Vagina (tissue), 2 donors: ENCODE results near the gene PTPRN2. TPM values are rescaled to one million over a fixed set of nuclear protein-coding genes. Genes with fewer than 3 reads are reported as not detected.

Source experiments
- DNase-seq, 2 donors: peaks; one replicate each; pipeline ENCODE4 v3.0.0-alpha.2; 2017; ENCODE audit errors: extremely low spot score in 2 of 2
- H3K27ac ChIP-seq: fragments of 200-600 bp; sonication (generic); one replicate; pipeline ENCODE4 v1.5.1; 2019
- H3K27me3 ChIP-seq: fragments of 200-600 bp; sonication (generic); one replicate; pipeline ENCODE4 v1.5.1; 2019
- H3K36me3 ChIP-seq, 2 donors: fragments of 200-600 bp; sonication (generic); one replicate each; pipeline ENCODE4 v1.5.1; 2017 to 2019
- H3K4me1 ChIP-seq: fragments of 200-600 bp; sonication (generic); one replicate; pipeline ENCODE4 v1.5.1; 2019
- H3K4me3 ChIP-seq, 2 donors: fragments of 200-600 bp; sonication (generic); 1 replicate in 1 of 2; 2 replicates in 1 of 2; pipeline ENCODE4 v1.5.1; 2016 to 2019
- H3K9me3 ChIP-seq: fragments of 200-600 bp; sonication (generic); one replicate; pipeline ENCODE4 v1.5.1; 2019
- CTCF ChIP-seq, 3 experiments: fragments of 450-650 bp in 2 of 3; fragments of 200-600 bp in 1 of 3; sonication (generic) in 1 of 3; IDR thresholded peaks; one replicate each; pipeline ENCODE4 v1.5.1; 2017 to 2019; ENCODE audit warnings: antibody characterized with exemption in 3 of 3, mild to moderate bottlenecking in 2 of 3, moderate library complexity in 2 of 3
- POLR2A ChIP-seq, 2 donors: fragments of 450-650 bp; IDR thresholded peaks; one replicate each; pipeline ENCODE4 v1.6.1; 2017; ENCODE audit warnings: antibody characterized with exemption in 2 of 2, mild to moderate bottlenecking in 2 of 2, moderate library complexity in 2 of 2
- POLR2AphosphoS5 ChIP-seq, 2 donors: sonication (generic); formaldehyde crosslinking; IDR thresholded peaks; one replicate each; pipeline ENCODE4 v1.9.0; 2017; ENCODE audit warnings: antibody characterized with exemption in 2 of 2, mild to moderate bottlenecking in 2 of 2, low read depth in 1 of 2; ENCODE audit not compliant: insufficient read depth in 1 of 2
- intact Hi-C: fragments of 100-400 bp; cut with DNase I; formaldehyde crosslinking; loops from one replicate; pipeline ENCODE4 v1.15.1; 2023
- total RNA-seq: library from RNA; depleted of rRNA; stranded (reverse); fragments of >200 nt; gene quantifications from one replicate; pipeline ENCODE4 v1.2.3, GENCODE V29; 2016

PTPRN2 gene
- total RNA-seq, 1 donor from 2014 or later: 7.4 TPM

GRCh38 chr7:157721468-157722136 is 866.0 kb downstream of the PTPRN2 start:
- no peaks in the 10 kb centered on the region for H3K27me3 ChIP-seq
- H3K4me1 ChIP-seq: no peaks in the 10 kb centered on the region
- DNase-seq: no peak
- H3K27ac ChIP-seq: no peak overlapping the region
- H3K9me3 ChIP-seq: no peaks in the 10 kb centered on the region
- H3K4me3 ChIP-seq: no peak overlapping the region
- TF ChIP-seq POLR2A (IDR thresholded peaks at IDR 0.05): no peak
- TF ChIP-seq POLR2AphosphoS5 (IDR thresholded peaks at IDR 0.05; ENCODE audit: insufficient read depth in 1 of 2, low read depth in 1 of 2): no peak
- no peak for TF ChIP-seq CTCF (IDR thresholded peaks at IDR 0.05)
- no peaks in the 10 kb centered on the region for H3K36me3 ChIP-seq
- intact Hi-C loops: no loop called here

- no peak for TF ChIP-seq POLR2A (IDR thresholded peaks at IDR 0.05)
- TF ChIP-seq POLR2AphosphoS5 (IDR thresholded peaks at IDR 0.05; ENCODE audit: insufficient read depth in 1 of 2, low read depth in 1 of 2): no peak
- intact Hi-C loops: no loop called here
- Histone ChIP-seq H3K4me3 (no peak overlapping the region), H3K4me1 (no peaks in the 10 kb centered on the region), H3K36me3 (no peaks in the 10 kb centered on the region), H3K27me3 (no peaks in the 10 kb centered on the region), H3K27ac (no peak overlapping the region), H3K9me3 (no peaks in the 10 kb centered on the region)
- DNase-seq: no peak
These were observed 867.6 kb downstream of the PTPRN2 start for GRCh38 chr7:157719705-157720655.

GRCh38 chr7:157719008-157719682 is 868.5 kb downstream of the PTPRN2 start:
- DNase-seq: no peak
- intact Hi-C loops: no loop called here
- Histone ChIP-seq H3K27ac (no peak overlapping the region), H3K36me3 (no peaks in the 10 kb centered on the region), H3K27me3 (no peaks in the 10 kb centered on the region), H3K4me1 (no peaks in the 10 kb centered on the region), H3K4me3 (no peak overlapping the region), H3K9me3 (no peaks in the 10 kb centered on the region)
- TF ChIP-seq CTCF (IDR thresholded peaks at IDR 0.05) (no peak), POLR2A (IDR thresholded peaks at IDR 0.05) (no peak), POLR2AphosphoS5 (IDR thresholded peaks at IDR 0.05; ENCODE audit: insufficient read depth in 1 of 2, low read depth in 1 of 2) (no peak)

- H3K4me3 ChIP-seq: no peak overlapping the region
- H3K27ac ChIP-seq: no peak overlapping the region
- no peaks in the 10 kb centered on the region for H3K4me1 ChIP-seq
- H3K27me3 ChIP-seq: no peaks in the 10 kb centered on the region
- H3K36me3 ChIP-seq: no peaks in the 10 kb centered on the region
- no peaks in the 10 kb centered on the region for H3K9me3 ChIP-seq
- TF ChIP-seq CTCF (IDR thresholded peaks at IDR 0.05): no peak
- no peak for TF ChIP-seq POLR2A (IDR thresholded peaks at IDR 0.05)
- no peak for TF ChIP-seq POLR2AphosphoS5 (IDR thresholded peaks at IDR 0.05; ENCODE audit: insufficient read depth in 1 of 2, low read depth in 1 of 2)
- intact Hi-C loops: no loop called here
- no peak for DNase-seq
These were observed 869.2 kb downstream of the PTPRN2 start for GRCh38 chr7:157718303-157719007.
